Neutrophil (primary cell): ENCODE results near the gene CSNK1A1.

Source experiments
- H3K27ac ChIP-seq: fragments of 200-600 bp; sonication (generic); 2 replicates; pipeline ENCODE4 v1.5.1; 2016; ENCODE audit warnings: mild to moderate bottlenecking, moderate library complexity
- H3K27me3 ChIP-seq: fragments of 200-600 bp; sonication (generic); 2 replicates; pipeline ENCODE4 v1.6.0; 2016; ENCODE audit warnings: mild to moderate bottlenecking
- H3K36me3 ChIP-seq: fragments of 200-600 bp; sonication (generic); 2 replicates; pipeline ENCODE4 v1.5.1; 2017
- H3K4me1 ChIP-seq, 2 experiments: fragments of 200-600 bp in 1 of 2; sonication (generic) in 1 of 2; 1 replicate in 1 of 2; 2 replicates in 1 of 2; pipeline versions ENCODE4 v1.5.1 to v1.6.1; 2013 to 2016; ENCODE audit warnings: low read depth in 1 of 2, low read length in 1 of 2, mild to moderate bottlenecking in 1 of 2, moderate library complexity in 1 of 2; ENCODE audit not compliant: control insufficient read depth in 1 of 2, insufficient read depth in 1 of 2
- H3K4me3 ChIP-seq, 2 experiments: fragments of 200-600 bp in 1 of 2; sonication (generic) in 1 of 2; 1 replicate in 1 of 2; 2 replicates in 1 of 2; pipeline ENCODE4 v1.5.1; 2013 to 2016; ENCODE audit warnings: low read depth in 1 of 2, low read length in 1 of 2, mild to moderate bottlenecking in 1 of 2, moderate library complexity in 1 of 2
- H3K9me3 ChIP-seq: fragments of 200-600 bp; sonication (generic); 2 replicates; pipeline ENCODE4 v1.5.1; 2016
- CTCF ChIP-seq: fragments of 200-600 bp; sonication (generic); IDR thresholded peaks from 2 replicates; pipeline ENCODE4 v1.5.1; 2016; ENCODE audit warnings: antibody characterized with exemption

CSNK1A1 gene

GRCh38 chr5:149456597-149457392 is 94.4 kb downstream of the CSNK1A1 start:
- Histone ChIP-seq H3K4me3 (no peak overlapping the region), H3K27me3 (no peaks in the 10 kb centered on the region), H3K27ac (no peak overlapping the region), H3K4me1 (peaks cover 5% of the 10 kb centered on the region in 2 experiments), H3K36me3 (no peaks in the 10 kb centered on the region), H3K9me3 (no peaks in the 10 kb centered on the region)
- no peak for TF ChIP-seq CTCF

DNA sequence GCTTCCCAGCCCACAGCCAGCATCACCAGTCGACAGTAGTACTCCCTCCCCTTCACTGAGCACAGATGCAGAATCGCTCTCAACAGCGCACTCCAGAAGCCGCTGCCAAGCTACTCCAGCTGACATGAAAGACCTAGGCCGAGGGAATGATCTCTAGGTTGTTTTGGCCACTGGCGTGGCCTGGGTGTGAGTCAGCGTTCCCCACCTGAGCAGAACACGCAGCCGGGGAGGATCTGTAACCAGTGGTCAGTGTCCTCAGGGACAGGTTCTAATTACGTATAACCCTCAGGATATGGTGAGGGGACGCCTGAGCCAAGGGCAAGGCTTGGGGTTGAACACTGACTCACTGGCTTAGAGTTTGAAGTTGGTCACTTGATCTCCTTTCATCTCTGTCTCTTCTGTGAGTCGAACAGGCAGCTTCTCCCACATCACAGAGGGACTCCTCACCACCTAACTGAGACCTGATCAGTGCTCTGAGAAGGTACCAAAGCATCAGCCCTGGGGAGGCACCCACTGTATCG is 95.3 kb downstream of the CSNK1A1 start:
- TF ChIP-seq CTCF, result no peak
- H3K27ac ChIP-seq, result no peak overlapping the region

DNA sequence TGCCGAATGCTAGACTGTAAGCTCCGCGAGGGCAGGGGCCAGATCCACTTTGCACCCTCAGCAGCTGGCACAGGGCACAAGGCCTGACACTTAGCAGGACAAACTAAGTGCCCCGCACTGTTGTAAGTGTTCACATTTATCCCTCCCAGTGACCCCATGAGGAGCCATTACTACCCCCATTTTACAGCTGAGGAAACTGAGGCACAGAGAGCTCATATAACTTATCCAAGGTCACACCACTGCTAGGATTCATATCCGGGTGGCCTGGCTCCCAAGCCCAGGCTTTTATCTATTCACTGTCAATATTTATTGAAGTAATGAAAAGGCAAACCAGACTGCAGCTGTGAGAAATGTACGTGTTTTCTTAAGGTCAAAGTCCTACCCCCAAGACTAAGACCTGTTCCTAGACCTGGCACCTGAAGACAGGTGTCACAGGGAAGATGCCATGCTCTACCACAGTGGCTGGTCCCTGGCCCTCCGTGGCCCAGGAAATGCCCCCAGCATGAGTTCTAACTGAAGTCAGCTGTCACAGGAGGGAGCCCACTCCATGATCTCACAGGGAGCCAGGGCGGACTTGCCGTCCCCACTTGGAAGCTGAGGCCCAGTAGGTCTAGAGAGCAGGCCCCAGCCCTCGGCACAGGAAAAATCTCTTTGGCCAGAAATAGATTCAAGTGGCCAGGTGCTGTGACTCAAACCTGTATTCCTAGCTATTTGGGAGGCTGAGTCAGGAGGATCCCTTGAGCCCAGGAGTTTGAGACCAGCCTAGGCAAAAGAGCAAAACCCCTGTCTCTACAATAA is 97.4 kb downstream of the CSNK1A1 start:
- no peak overlapping the region for H3K4me3 ChIP-seq
- H3K27me3 ChIP-seq, result no peaks in the 10 kb centered on the region
- no peak for TF ChIP-seq CTCF
- no peaks in the 10 kb centered on the region for H3K36me3 ChIP-seq
- no peaks in the 10 kb centered on the region for H3K4me1 ChIP-seq
- H3K27ac ChIP-seq, result no peak overlapping the region
- no peaks in the 10 kb centered on the region for H3K9me3 ChIP-seq

More for the DNA sequence above, 95.3 kb downstream of the CSNK1A1 start:
- H3K27me3 ChIP-seq, result no peaks in the 10 kb centered on the region
- no peaks in the 10 kb centered on the region for H3K9me3 ChIP-seq
- H3K4me3 ChIP-seq, result no peak overlapping the region
- H3K36me3 ChIP-seq, result no peaks in the 10 kb centered on the region
- peaks cover 5% of the 10 kb centered on the region in 2 experiments for H3K4me1 ChIP-seq

GRCh38 chr5:149452665-149453617 is 98.3 kb downstream of the CSNK1A1 start:
- Histone ChIP-seq H3K27me3 (no peaks in the 10 kb centered on the region), H3K36me3 (no peaks in the 10 kb centered on the region), H3K9me3 (no peaks in the 10 kb centered on the region), H3K4me3 (no peak overlapping the region), H3K4me1 (no peaks in the 10 kb centered on the region), H3K27ac (no peak overlapping the region)
- TF ChIP-seq CTCF, result no peak
